MV-4-11 (cell line): ENCODE measurements around the gene FBXW8.

ENCODE experiments used
- DNase-seq: peaks from one replicate; lab custom pipeline; 2025; lab: John Stamatoyannopoulos, UW

The FBXW8 gene

DNA sequence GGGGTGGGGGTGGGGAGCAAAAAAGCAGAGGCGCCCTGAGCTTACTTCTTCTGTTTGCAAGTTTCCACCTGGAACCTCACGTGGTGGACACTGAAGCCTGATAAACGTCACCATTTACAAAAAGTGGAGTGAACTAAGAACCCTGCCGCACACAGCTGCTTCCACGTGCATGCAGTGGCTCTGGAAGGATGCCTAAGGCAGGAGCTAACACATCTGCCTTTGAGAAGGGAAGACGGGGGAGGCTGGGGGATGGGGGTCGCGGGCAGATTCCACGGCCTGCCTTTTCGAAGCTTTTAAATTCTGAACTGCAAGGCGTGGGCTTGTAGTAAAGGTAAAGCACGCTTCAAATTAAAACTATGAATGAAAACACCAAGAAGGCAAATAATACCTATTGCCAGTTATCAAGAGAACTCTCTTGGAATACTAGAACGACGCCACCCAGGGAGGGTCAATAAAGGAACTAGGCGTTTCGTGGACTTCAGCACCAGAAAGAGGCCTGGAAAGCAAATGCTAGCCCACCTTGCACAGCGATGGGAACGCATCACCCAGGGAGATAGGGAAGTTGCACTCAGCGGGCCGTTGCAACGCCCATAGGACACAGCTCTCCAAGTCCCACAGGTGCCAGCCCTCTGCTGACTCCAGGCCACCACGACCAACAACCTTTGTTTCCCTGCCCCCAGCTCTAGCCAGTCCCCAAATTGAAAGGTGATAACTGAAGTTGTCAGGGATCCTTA is 126.7 kb downstream of the FBXW8 start:
- no peak for DNase-seq

DNA sequence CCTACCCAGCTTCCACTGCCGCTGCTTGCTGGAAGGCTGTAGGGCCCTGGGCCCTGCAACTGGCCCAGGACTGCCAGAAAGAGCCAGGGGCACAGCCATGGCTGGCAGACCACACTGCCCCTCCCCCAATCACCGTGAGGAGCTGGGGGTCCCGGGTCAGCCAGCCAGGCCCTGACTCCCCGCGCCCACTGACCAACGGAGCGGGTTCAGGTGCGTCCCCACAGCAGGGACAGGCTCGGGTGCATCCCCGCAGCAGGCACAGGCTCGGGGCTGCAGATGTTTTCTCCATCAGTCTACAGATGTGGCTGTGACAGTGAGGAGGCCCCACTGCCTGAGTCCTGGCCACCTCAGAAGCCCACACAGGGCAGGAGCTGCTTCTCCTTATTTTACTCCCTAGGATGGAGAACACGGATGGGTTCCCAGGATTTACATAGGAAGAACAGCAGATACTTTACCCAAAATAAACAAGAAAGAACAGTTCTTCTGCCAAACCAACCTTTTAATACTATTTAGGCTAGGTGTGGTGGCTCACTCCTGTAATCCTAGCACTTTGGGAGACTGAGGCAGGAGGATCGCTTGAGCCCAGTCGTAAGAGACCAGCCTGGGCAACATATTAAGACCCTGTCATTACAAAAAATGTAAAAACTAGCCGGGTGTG is 127.4 kb downstream of the FBXW8 start:
- DNase-seq, result no peak

DNA sequence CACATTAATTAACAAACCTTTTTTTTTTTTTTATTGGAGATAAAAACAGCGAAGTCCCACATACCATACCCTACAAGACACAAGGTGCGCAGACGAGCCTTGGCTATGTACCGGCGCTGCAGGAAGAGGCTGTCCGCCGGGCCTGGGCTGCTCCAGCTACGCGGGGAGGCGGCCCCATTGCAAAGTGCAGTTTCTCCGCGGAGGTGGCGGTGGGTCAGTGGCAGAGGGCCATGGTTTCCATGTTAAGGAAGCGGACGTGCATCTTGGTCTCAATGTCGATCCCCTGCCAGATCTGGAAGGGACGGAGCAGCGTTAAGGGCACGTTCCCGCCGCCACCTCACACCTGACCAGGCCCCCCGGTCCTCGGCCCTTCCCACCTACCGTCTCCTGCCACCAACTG is 128.2 kb downstream of the FBXW8 start:
- no peak for DNase-seq

- no peak for DNase-seq
These were observed 129.2 kb downstream of the FBXW8 start for GRCh38 chr12:117039891-117040309.

GRCh38 chr12:117040496-117040895 is 129.7 kb downstream of the FBXW8 start:
- no peak for DNase-seq

DNA sequence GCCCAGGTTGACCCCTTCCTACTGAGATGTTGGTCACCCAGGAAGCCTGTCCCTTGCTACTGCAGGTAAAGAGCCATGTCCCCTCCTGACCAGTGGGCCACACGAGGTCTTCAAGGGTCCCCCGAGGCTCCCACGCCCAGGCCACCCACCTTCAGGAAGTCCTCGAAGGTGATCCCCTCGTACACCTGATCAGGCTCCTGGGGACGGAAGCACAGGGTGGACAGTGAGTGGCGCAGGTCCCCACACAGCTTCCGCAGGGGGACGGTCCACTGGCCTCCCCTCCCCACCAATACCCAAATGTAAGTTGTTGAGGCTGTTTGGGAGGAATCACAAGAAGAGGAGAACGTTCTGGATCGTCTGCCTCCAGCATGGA is 131.0 kb downstream of the FBXW8 start:
- no peak for DNase-seq

- no peak for DNase-seq
These were observed 131.6 kb downstream of the FBXW8 start for GRCh38 chr12:117042171-117042842.

DNA sequence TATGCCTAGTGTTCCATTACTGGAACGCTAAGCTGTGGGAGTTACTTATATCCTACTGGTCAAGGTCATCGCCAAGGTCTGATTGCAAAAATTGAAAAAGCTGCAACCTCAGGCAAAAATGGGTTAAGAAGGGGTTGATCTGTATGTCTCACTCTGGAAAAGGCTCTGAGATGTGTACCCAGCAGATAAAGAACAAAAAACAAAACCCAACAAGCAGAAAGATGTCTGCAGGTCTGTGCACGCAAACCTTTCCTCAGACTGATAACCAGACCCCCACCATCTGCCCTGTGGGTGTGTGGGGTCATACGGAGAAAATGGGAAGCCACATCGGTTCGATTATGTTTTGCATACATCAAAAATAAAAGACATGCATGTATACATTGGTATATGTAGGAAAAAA is 132.1 kb downstream of the FBXW8 start:
- DNase-seq, result no peak

- no peak for DNase-seq
These were observed 133.6 kb downstream of the FBXW8 start for GRCh38 chr12:117044311-117044710.

- peak; percentile 18 for DNase-seq
These were observed 134.0 kb downstream of the FBXW8 start for GRCh38 chr12:117044790-117045159.

- DNase-seq, result peak; percentile 29
These were observed 134.6 kb downstream of the FBXW8 start for GRCh38 chr12:117045160-117046010.

DNA sequence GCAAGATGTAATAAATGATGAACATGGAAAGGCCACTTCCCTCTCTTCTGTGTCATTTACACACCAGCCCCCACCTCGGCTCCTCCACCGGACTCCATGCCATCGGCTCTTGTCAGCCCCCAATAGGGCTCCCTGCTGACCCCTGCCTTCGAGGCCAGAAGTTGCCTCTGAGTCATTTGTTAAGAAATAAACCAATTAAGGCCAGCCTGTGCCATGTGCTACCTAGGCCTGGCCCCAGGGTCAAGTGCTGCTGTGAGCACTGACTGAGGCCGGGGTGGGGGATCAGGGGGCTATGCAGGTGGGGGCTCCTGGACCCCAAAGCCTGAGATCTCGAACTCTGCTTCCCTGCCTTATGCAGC is 135.2 kb downstream of the FBXW8 start:
- peak; percentile 61 for DNase-seq

DNA sequence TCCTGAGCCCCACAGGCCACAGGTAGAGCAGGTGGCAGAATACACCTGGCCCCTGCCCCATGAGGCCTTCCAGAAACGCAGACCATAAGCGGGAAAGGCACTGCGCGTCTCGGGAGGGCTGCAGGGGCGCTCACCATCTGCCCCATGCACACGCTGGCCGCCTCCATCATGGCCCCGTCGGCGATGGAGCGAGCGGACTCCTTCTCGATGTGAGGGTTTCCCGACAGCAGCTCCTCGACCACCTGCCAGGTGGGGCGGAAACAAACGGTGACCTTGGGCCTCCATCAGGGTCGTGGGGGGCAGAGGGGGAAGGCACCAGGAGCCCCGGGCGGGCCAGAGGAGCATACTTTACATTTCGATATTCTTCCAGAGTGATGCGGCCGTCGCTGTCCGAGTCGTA is 135.7 kb downstream of the FBXW8 start:
- DNase-seq, result no peak

DNA sequence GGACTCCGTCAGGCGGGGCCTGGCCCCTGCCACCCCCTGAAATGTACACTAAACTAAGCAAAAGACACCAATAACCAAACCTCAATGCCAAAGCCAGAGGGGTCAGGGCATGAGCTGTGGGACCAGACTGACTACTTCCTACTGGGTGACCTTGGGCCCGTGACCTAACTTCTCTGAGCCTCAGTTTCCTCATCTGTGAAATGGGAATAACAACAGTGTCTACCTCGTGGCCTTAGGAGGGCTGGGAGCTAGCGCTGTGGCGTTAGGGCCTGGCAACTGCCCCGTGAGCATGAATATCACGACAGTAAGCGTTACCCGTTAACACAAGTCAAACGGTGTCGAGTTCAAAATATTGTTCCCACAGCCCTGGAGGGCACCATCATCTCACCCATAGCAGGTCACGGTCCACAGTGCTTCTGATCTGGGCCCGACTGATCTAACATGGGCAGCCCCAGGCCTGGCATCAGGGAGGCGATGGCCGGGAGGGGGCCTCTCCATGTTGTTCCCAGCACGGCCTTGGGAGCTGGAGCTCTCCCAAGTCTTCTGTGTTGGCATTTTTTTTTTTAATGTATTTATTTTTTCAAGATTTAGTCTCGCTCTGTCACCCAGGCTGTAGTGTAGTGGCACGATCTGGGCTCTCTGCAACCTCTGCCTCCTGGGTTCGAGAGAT is 136.2 kb downstream of the FBXW8 start:
- DNase-seq, result no peak

- DNase-seq, result peak; percentile 22
These were observed 137.2 kb downstream of the FBXW8 start for GRCh38 chr12:117047810-117048584.

DNA sequence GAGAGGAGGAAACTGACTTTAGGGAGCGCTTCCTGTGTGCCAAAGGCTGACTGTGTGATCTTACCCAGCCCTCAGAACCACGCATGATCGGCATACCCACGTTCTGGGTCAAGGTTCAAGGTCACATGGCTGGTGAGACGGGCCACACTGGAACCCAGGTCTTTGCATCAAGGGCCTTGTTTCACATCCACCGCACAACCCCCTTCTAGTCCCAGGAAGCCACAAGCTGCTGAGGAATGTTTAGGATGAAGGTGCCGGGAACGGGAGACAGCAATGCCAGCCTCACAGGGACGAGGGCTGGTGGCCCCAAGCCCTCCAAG is 137.8 kb downstream of the FBXW8 start:
- DNase-seq, result no peak

DNA sequence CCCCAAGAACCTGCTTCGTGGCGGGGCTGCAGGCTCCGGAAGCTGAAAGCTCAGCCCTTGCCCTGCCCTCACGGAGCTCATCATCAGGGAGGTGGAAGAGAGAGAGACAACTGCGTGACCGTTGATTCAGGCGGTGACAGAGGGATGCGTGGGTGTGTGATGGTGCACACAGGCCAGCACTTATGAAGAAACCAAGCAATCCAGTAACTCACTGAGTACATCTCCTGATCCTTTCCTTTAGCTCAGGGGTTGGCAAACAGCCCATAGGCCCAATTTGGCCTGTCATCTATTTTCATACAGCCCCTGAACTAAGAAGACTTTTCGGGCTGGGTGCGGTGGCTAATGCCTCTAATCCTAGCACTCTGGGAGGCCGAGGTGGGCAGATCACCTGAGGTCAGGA is 138.5 kb downstream of the FBXW8 start:
- DNase-seq, result no peak

- no peak for DNase-seq
These were observed 139.3 kb downstream of the FBXW8 start for GRCh38 chr12:117050060-117050459.

DNA sequence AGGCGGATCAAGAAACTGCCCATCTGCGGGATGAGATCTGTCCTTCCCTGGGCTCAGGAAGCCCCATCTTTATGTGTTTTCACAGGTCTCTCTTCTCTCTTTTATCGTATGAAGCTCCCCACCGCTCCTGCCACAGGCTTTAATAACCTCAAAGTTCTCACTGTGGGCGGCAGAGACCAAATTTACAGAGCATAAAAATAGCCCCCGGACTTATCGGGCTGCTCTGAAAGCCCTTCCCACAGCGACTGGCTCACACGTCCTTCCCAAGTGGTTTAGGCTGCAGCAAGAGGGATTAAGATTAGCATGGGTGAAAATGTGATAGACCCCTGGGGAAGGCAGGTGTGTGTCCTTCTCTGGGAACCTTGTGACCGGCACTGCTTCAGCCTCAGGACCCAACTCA is 140.6 kb downstream of the FBXW8 start:
- DNase-seq, result peak; percentile 24

- DNase-seq, result no peak
These were observed 141.8 kb downstream of the FBXW8 start for GRCh38 chr12:117052386-117053049.

- no peak for DNase-seq
These were observed 142.3 kb downstream of the FBXW8 start for GRCh38 chr12:117053050-117053400.
